GM12873 (cell line): Measurements from ENCODE around the gene STX18.

Source experiments
- CTCF ChIP-seq: IDR thresholded peaks from 2 replicates; pipeline ENCODE4 v1.5.1; 2012; ENCODE audit warnings: low read depth, mild to moderate bottlenecking, moderate library complexity, low read length, control low read depth; ENCODE audit not compliant: insufficient read depth; ENCODE audit errors: missing control alignments

Gene STX18

GRCh38 chr4:4417886-4418285 is 124.0 kb downstream of the STX18 start:
- TF ChIP-seq CTCF, result no peak

GRCh38 chr4:4416981-4417380 is 124.9 kb downstream of the STX18 start:
- TF ChIP-seq CTCF, result no peak

DNA sequence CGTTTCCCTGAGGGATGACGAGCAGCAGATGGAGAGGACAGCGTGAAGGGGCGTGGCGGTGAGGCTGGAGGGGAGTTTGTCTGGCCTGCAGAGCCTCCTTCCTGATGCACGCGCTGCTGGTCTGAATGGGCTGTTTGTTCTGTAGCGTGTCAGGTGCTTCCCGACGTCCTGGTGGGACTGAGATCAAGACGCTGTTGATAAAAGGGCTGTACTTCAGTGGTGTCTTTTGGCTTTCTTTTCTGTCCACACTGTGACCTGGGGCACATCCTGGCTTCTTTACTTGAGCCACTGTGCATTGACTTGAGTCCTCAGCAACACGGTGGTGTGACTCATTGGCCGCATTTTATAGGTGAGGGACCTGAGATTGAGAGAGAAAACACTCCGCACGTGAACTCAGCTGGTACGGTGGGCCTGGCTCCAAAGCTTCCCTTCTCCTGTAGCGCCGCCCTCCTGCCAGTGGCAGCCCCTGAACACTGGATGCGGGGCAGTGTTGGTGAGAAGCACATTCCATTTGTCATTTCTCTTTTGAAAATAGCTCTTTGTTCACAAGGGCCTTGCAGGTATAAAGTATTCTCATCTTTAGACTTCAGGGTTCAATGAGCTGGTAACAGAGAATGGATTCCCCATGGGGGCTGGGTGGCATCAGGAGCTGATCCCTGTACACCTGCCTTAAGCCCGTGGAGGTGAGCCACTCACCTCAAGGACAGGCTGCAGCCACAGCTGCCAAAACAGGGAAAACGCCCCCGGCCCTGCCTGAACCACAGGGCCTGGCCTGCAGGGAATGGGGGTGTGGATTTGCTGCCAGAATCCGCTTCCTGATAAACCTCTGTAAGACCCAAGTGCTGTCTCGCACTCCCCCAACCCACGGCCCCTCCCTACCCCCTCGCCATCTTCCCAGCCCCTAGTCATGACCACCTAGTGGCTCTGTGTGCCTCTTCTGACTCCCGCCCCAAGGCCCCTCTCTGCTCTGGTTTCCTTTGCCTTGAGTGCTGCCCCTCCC is 125.7 kb downstream of the STX18 start:
- no peak for TF ChIP-seq CTCF

- no peak for TF ChIP-seq CTCF
Measured at GRCh38 chr4:4415107-4415805, 126.6 kb downstream of the STX18 start.

- no peak for TF ChIP-seq CTCF
Measured at GRCh38 chr4:4413806-4414205, 128.0 kb downstream of the STX18 start.

DNA sequence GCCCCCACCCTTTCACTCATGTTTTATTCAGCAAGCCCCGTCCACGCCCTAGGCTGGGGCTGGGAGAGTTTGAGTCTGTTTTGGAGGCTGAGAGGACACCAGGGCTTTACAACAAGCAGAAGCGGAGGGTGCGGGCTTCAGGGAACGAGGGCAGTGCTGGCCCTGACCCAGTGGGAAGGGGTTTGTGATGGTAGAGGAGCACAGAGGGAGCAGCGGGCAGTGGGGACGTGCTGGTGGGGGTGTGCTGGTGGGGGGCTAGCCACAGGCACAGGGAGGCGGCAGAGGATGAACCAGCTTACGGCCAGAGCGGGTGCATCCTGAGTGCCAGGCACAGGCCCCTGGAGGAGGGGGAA is 128.5 kb downstream of the STX18 start:
- no peak for TF ChIP-seq CTCF

GRCh38 chr4:4412641-4413372 is 129.0 kb downstream of the STX18 start:
- no peak for TF ChIP-seq CTCF
